B cell (primary cell): ENCODE measurements around the gene DPP10. TPM values are rescaled to one million over a fixed set of nuclear protein-coding genes. Genes with fewer than 3 reads are reported as not detected.

Source experiments
- ATAC-seq: fragments of 200-7000 bp; cut with Tn5 transposase; one replicate; pipeline ENCODE4 v1.10.0; 2021; ENCODE audit warnings: low read depth, mild to moderate bottlenecking, moderate number of reproducible peaks, moderate library complexity
- CTCF ChIA-PET: fragments of 350-600 bp; sonication (Branson Sonifier 250); formaldehyde crosslinking; loops from one replicate; lab custom pipeline; 2021; ENCODE audit warnings: antibody characterized with exemption, inconsistent platforms; lab: Charles Lee
- POLR2A ChIA-PET: fragments of 350-600 bp; sonication (Branson Sonifier 250); formaldehyde crosslinking; loops from one replicate; lab custom pipeline; 2021; ENCODE audit warnings: antibody characterized with exemption; lab: Charles Lee
- DNase-seq: peaks from one replicate; pipeline ENCODE4 v3.0.0; 2013
- H2AFZ ChIP-seq: 2 replicates; pipeline ENCODE4 v1.6.1; 2012; ENCODE audit warnings: mild to moderate bottlenecking, low read depth, low read length; ENCODE audit not compliant: insufficient read depth, poor library complexity, severe bottlenecking
- H3K27ac ChIP-seq, 2 donors: 1 replicate in 1 of 2; 2 replicates in 1 of 2; pipeline ENCODE4 v1.5.1; 2012 to 2013; ENCODE audit warnings: low read length in 2 of 2, mild to moderate bottlenecking in 2 of 2, moderate library complexity in 1 of 2
- H3K27me3 ChIP-seq, 4 experiments: fragments of 200-600 bp in 1 of 4; sonication (generic) in 1 of 4; replicated peaks in 1 of 4; 1 replicate in 2 of 4; 2 replicates in 2 of 4; pipeline versions ENCODE4 v1.6.1 to v1.7.0; 2013 to 2016; ENCODE audit warnings: low read length in 3 of 4, mild to moderate bottlenecking in 2 of 4, mixed read lengths in 1 of 4, moderate library complexity in 1 of 4; ENCODE audit not compliant: insufficient read depth in 4 of 4, control insufficient read depth in 3 of 4; ENCODE audit errors: control extremely low read depth in 1 of 4
- H3K36me3 ChIP-seq, 2 experiments: replicated peaks in 1 of 2; 1 replicate in 1 of 2; 2 replicates in 1 of 2; pipeline versions ENCODE4 v1.6.1 to v1.7.1; 2013; ENCODE audit warnings: low read length in 1 of 2; ENCODE audit not compliant: insufficient read depth in 2 of 2, control insufficient read depth in 1 of 2; ENCODE audit errors: control extremely low read depth in 1 of 2, extremely low read depth in 1 of 2
- H3K4me1 ChIP-seq, 2 donors: fragments of 200-600 bp in 1 of 2; sonication (generic) in 1 of 2; 1 replicate in 1 of 2; 2 replicates in 1 of 2; pipeline versions ENCODE4 v1.5.1 to v1.6.1; 2013 to 2017; ENCODE audit warnings: low read length in 2 of 2; ENCODE audit not compliant: control insufficient read depth in 2 of 2, insufficient read depth in 2 of 2
- H3K4me2 ChIP-seq: replicated peaks from 2 replicates; pipeline ENCODE3; 2012; ENCODE audit warnings: mild to moderate bottlenecking, low read depth, low read length; ENCODE audit not compliant: poor library complexity, severe bottlenecking
- H3K4me3 ChIP-seq, 5 experiments: fragments of 200-600 bp in 1 of 5; sonication (generic) in 1 of 5; 1 replicate in 3 of 5; 2 replicates in 2 of 5; pipeline versions ENCODE4 v1.5.1 to v1.7.0; 2011 to 2016; ENCODE audit warnings: low read length in 4 of 5, mild to moderate bottlenecking in 4 of 5, low read depth in 2 of 5, control low read depth in 1 of 5, moderate library complexity in 1 of 5; ENCODE audit not compliant: insufficient read depth in 1 of 5; ENCODE audit errors: control extremely low read depth in 1 of 5, extremely low read depth in 1 of 5
- H3K79me2 ChIP-seq: fragments of 200-600 bp; sonication (generic); one replicate; pipeline ENCODE4 v1.6.0; 2016; ENCODE audit warnings: low read length; ENCODE audit not compliant: control insufficient read depth, insufficient read depth
- H3K9ac ChIP-seq: fragments of 200-600 bp; sonication (generic); 2 replicates; pipeline ENCODE4 v1.6.1; 2017; ENCODE audit warnings: mild to moderate bottlenecking, low read length, moderate library complexity
- H3K9me3 ChIP-seq, 3 donors: one replicate each; pipeline versions ENCODE4 v1.6.1 to v1.7.1; 2013; ENCODE audit warnings: low read length in 2 of 3; ENCODE audit not compliant: control insufficient read depth in 2 of 3, insufficient read depth in 1 of 3; ENCODE audit errors: control extremely low read depth in 1 of 3
- H4K20me1 ChIP-seq: 2 replicates; pipeline ENCODE4 v1.6.0; 2012; ENCODE audit warnings: mild to moderate bottlenecking, low read length; ENCODE audit not compliant: insufficient read depth, control insufficient read depth, poor library complexity, severe bottlenecking
- H3K27ac Mint-ChIP-seq: one replicate; pipeline ENCODE4 v1.8.0; 2021; ENCODE audit warnings: mixed read lengths
- H3K27me3 Mint-ChIP-seq: one replicate; pipeline ENCODE4 v1.8.0; 2021; ENCODE audit warnings: mixed read lengths
- H3K4me1 Mint-ChIP-seq: one replicate; pipeline ENCODE4 v1.8.0; 2021; ENCODE audit warnings: mixed read lengths
- H3K4me3 Mint-ChIP-seq: one replicate; pipeline ENCODE4 v1.8.0; 2021; ENCODE audit warnings: mixed read lengths
- H3K9me3 Mint-ChIP-seq: one replicate; pipeline ENCODE4 v1.8.0; 2022; ENCODE audit warnings: mixed read lengths; ENCODE audit not compliant: insufficient read depth
- EZH2 ChIP-seq: IDR thresholded peaks from 2 replicates; pipeline ENCODE4 v1.6.1; 2012; ENCODE audit warnings: borderline replicate concordance, low read depth, mild to moderate bottlenecking, moderate library complexity, low read length; ENCODE audit not compliant: insufficient read depth, poor library complexity, severe bottlenecking
- WGBS: methylation state at CpG from one replicate; pipeline ENCODE4 v1.1.5; 2013; ENCODE audit warnings: missing lambda C conversion rate; ENCODE audit not compliant: insufficient coverage; 5-methylcytosine and 5-hydroxymethylcytosine counted together
- intact Hi-C: fragments of 100-400 bp; cut with micrococcal nuclease; formaldehyde crosslinking; loops from one replicate; pipeline ENCODE4 v1.10.0; 2022
- polyA plus RNA-seq: library from polyadenylated mRNA; depleted of rRNA; stranded (reverse); fragments of >200 nt; gene quantifications from 2 replicates; pipeline ENCODE4 v1.2.3, GENCODE V29; 2012
- total RNA-seq, 2 donors: library from RNA; stranded (reverse); fragments of 120-200 nt in 1 of 2; gene quantifications; 1 replicate in 1 of 2; 2 replicates in 1 of 2; pipeline versions ENCODE4 v1.2.3 to v1.2.4, GENCODE V29; 2013 to 2022
- TF ChIP-seq, protein P1 (sequence below): fragments of 200-600 bp; IDR thresholded peaks from one replicate; pipeline ENCODE4 v1.8.0; 2022; ENCODE audit warnings: antibody characterized with exemption, mild to moderate bottlenecking

Gene DPP10
- total and polyA plus RNA-seq, 2 donors (not counting 1 experiment from before 2014, with no cell fraction given): not detected

- H4K20me1 ChIP-seq: no peaks in the 10 kb centered on the region
- ChIA-PET POLR2A (no interaction called here), CTCF (no interaction called here)
- Mint-ChIP-seq H3K27ac (no peak overlapping the region), H3K9me3 (peaks cover 8% of the 10 kb centered on the region), H3K27me3 (no peaks in the 10 kb centered on the region), H3K4me1 (no peaks in the 10 kb centered on the region), H3K4me3 (no peak overlapping the region)
- no peaks in the 10 kb centered on the region for H3K27me3 ChIP-seq
- H3K4me3 ChIP-seq: no peak overlapping the region
- no peak overlapping the region for H3K9ac ChIP-seq
- ATAC-seq: no peak
- no peak overlapping the region for H3K27ac ChIP-seq
- peaks cover 0 to 4% (median 0%) of the 10 kb centered on the region in 3 donors for H3K9me3 ChIP-seq
- DNase-seq: no peak
- no peaks in the 10 kb centered on the region for H3K36me3 ChIP-seq
- no peaks in the 10 kb centered on the region for H3K79me2 ChIP-seq
- TF ChIP-seq, protein P1, sequence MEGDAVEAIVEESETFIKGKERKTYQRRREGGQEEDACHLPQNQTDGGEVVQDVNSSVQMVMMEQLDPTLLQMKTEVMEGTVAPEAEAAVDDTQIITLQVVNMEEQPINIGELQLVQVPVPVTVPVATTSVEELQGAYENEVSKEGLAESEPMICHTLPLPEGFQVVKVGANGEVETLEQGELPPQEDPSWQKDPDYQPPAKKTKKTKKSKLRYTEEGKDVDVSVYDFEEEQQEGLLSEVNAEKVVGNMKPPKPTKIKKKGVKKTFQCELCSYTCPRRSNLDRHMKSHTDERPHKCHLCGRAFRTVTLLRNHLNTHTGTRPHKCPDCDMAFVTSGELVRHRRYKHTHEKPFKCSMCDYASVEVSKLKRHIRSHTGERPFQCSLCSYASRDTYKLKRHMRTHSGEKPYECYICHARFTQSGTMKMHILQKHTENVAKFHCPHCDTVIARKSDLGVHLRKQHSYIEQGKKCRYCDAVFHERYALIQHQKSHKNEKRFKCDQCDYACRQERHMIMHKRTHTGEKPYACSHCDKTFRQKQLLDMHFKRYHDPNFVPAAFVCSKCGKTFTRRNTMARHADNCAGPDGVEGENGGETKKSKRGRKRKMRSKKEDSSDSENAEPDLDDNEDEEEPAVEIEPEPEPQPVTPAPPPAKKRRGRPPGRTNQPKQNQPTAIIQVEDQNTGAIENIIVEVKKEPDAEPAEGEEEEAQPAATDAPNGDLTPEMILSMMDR: no peak
- TF ChIP-seq EZH2: no peak
- intact Hi-C loops: no loop called here
- 100% methylated on average over 2 of the region's 3 CpGs for WGBS
- no peak overlapping the region for H2AFZ ChIP-seq
- no peaks in the 10 kb centered on the region for H3K4me1 ChIP-seq
- no peak overlapping the region for H3K4me2 ChIP-seq
Observed at GRCh38 chr2:115842306-115842705, 1399.9 kb downstream of the DPP10 start.

- WGBS: 96% methylated on average over 11 of the region's 14 CpGs
- POLR2A ChIA-PET: no interaction called here
Observed at GRCh38 chr2:115848192-115848591, 1405.8 kb downstream of the DPP10 start.

More at GRCh38 chr2:115848192-115848591, 1405.8 kb downstream of the DPP10 start:
- Histone ChIP-seq H3K36me3 (no peaks in the 10 kb centered on the region), H3K4me3 (no peak overlapping the region), H3K9ac (no peak overlapping the region), H4K20me1 (no peaks in the 10 kb centered on the region), H3K4me2 (no peak overlapping the region), H3K4me1 (no peaks in the 10 kb centered on the region), H2AFZ (no peak overlapping the region), H3K9me3 (peaks cover 0 to 9% (median 0%) of the 10 kb centered on the region in 3 donors), H3K79me2 (no peaks in the 10 kb centered on the region), H3K27ac (no peak overlapping the region), H3K27me3 (no peaks in the 10 kb centered on the region)
- H3K4me1 Mint-ChIP-seq: no peaks in the 10 kb centered on the region
- no peak overlapping the region for H3K4me3 Mint-ChIP-seq
- CTCF ChIA-PET: no interaction called here
- no peaks in the 10 kb centered on the region for H3K27me3 Mint-ChIP-seq
- H3K9me3 Mint-ChIP-seq: peaks cover 14% of the 10 kb centered on the region
- no peak for DNase-seq
- no peak for TF ChIP-seq EZH2
- TF ChIP-seq, protein P1: no peak
- ATAC-seq: no peak
- intact Hi-C loops: no loop called here
- H3K27ac Mint-ChIP-seq: no peak overlapping the region
